Stimulated activated CD8-positive, alpha-beta memory T cell treated with anti-CD3 and anti-CD28 coated beads, Interleukin-4, amount 100 ng/mL, for 4 hours (primary cell): ENCODE measurements around the gene GRB10.
A peak's percentile ranks its signal among the peaks of the same experiment; 100 is the strongest.
"Not testable (repeated sequence)": the region's sequence is repeated elsewhere in the genome, so short reads cannot be mapped to it uniquely, and the experiment has no call there.

Source experiments
- DNase-seq, 2 donors: peaks; one replicate each; pipeline ENCODE4 v3.0.0-alpha.2; 2020; ENCODE audit warnings: low read depth in 2 of 2, low spot score in 1 of 2

Gene GRB10

GRCh38 chr7:50745336-50745735 is 37.4 kb downstream of the GRB10 start:
- DNase-seq = no peak

GRCh38 chr7:50743893-50744292 is 38.8 kb downstream of the GRB10 start:
- DNase-seq = no peak

DNA sequence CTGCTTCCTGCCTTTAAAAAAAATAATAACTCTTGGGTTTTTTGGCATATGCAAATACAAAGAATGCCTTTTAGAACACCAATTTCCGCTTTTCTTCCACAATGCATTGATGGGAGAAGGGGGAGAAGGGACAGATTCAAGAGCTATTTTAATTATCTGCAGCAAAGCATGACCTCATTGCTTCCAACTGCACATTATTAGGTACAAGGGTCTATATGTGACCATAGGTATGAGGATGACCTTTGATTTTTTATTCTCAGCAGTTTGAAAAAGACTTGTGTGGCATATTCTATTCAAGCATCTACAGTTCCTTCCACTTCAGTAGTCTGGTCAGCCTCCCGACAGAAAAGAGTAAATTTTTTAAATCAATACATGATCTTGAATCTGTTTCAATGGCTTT is 39.7 kb downstream of the GRB10 start:
- no peak for DNase-seq

DNA sequence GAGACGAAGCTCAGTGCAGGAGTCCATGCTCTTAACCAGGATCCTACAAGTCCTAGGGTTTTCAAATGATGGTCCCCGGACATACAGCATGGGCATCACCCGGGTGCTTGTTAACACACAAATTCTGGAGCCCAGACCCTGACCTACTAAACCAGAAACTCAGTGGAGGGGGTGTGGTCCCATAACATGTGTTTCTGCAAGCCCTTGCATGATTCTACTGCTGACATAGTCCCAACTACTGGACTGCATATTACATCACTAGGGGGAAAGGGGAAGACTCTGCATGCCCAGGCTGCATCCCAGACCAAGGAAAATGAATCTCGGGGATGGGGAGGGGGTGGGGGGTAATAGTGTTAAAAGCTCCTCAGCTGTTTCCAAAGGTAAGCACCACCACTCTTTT is 40.3 kb downstream of the GRB10 start:
- no peak for DNase-seq

DNA sequence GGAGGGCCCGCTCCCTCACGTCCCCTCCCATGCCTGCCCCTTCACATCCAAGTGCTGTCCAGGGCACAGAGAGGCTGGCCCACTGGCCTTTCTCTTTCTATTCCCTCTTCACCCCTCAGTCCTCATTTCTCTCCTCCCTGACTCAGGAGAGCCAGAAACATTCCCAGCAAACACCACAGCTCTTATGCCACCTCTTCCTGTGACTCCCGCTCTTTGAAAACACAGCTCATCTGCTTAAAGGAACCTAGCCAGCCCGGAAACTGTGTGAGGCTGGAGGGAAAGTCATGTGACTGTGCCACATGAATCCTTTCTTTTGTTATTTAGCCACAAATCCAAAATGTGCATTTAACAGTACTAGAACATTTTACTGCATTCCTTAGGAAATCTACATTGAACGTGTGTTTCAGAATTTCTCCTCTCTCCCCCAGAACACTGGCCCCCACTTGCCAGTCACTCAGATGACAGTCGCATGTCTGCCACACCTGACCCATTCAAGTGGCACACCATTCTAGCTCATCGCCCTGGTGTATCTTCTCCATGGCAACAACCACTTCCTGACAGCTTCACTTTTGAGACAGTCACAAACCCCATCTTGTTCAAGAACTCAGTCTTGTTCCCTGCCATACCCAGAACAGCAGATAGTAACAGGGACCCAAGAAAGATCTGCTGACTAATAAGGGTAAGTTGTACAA is 42.8 kb downstream of the GRB10 start:
- peak; percentile 8 to 18 for DNase-seq

DNA sequence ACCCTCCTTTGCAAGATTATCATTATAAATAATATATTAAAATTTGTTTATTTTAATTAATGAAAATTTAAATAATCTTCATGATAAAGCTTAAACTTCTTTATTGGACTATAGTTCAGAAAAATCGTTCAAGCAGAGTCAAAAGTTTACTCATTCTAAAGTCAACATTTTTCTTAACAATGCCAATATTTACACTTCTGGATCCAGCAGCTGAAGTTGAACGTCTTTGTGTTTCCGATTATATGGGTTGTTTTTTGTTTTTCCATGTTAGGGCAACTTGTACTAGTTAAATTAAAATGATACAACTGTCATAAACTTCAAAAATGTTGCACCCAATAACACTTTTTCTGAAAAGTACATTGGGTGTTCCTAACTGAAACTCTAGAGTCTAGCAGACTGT is 43.8 kb downstream of the GRB10 start:
- no peak for DNase-seq

DNA sequence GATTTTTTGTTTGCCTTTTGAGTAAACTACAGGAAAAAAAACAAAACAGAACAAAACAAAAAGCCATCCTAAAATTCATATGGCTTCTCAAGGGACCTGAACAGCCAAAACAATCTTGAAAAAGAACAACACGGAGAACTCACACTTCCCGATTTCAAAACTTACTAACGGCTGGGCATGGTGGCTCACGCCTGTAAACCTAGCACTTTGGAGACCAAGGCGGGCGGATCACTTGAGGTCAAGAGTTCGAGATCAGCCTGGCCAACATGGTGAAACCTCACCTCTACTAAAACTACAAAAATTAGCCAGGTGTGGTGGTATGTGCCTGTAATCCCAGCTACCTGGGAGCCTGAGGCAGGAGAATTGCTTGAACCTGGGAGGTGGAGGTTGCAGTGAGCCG is 46.9 kb downstream of the GRB10 start:
- DNase-seq = not testable (repeated sequence)

- no peak for DNase-seq
Observed at GRCh38 chr7:50735333-50735732, 47.4 kb downstream of the GRB10 start.

DNA sequence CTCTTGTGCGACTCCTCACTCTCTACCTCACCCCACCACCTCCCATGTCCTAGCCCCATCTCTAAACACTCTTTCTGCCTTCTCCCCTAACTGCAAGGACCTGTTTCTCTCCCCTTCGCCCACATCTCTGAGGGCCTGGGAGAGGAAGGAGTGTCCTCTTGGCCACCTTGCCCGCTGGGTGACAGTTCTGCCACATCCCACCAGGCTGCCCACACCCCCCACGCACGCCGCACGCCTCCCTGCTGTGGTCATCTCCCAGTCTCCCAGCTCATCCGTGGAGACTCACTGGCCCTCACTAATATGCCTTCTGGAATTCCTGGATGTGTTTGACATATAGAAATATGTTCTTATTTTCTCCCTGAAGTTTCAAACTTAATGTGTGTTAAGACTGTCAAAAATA is 48.5 kb downstream of the GRB10 start:
- no peak for DNase-seq

- DNase-seq = no peak
Observed at GRCh38 chr7:50733552-50733951, 49.1 kb downstream of the GRB10 start.

- no peak for DNase-seq
Observed at GRCh38 chr7:50731703-50732582, 50.8 kb downstream of the GRB10 start.

- DNase-seq = no peak
Observed at GRCh38 chr7:50730446-50731400, 52.0 kb downstream of the GRB10 start.

DNA sequence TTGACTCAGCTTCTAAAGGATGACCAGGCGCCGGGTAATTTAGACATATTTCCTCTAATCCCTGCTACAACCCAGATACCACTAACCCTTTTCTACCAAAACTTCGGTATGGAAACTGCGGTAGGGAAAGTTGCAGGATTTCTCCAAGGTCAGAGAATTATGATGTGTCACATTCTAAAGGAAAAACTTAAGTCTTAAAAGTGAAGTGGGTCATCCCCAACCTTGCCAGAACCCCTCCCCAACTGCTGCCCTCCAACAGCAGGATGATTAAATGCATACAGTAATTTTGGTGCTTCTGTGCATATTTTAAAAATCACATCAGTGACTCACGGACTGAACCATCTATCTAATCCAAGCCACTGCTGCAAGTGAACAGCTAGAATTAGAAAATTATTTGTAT is 52.7 kb downstream of the GRB10 start:
- DNase-seq = no peak

- DNase-seq = no peak
Observed at GRCh38 chr7:50728184-50728583, 54.5 kb downstream of the GRB10 start.

- no peak for DNase-seq
Observed at GRCh38 chr7:50727711-50728110, 55.0 kb downstream of the GRB10 start.

- no peak for DNase-seq
Observed at GRCh38 chr7:50727072-50727471, 55.6 kb downstream of the GRB10 start.

GRCh38 chr7:50725774-50726173 is 56.9 kb downstream of the GRB10 start:
- DNase-seq = no peak

GRCh38 chr7:50724526-50725520 is 57.9 kb downstream of the GRB10 start:
- no peak for DNase-seq

GRCh38 chr7:50723888-50724287 is 58.8 kb downstream of the GRB10 start:
- no peak for DNase-seq

DNA sequence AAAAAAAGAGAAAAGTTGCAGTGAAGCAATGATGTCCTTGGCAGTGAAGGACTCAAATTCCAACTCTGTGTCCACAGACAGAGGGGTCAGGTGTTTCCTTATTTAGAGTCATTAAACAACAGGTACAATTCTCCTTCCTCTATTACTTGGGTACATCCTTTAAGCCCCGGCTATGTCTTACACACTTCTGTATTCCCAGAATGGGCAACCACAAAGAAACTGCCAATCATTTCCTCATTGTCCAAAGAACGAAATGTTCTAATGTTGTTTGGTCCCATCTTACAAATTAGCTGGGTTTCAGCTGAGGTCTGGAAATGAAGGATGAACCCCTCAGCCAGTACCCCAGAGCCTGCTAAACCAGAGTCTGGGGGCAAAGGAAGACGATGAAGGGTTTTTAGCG is 59.5 kb downstream of the GRB10 start:
- no peak for DNase-seq
